DMS79 (cell line): Measurements from ENCODE around the gene CA11.

ENCODE experiments used
- DNase-seq: peaks from one replicate; lab custom pipeline; 2025; lab: John Stamatoyannopoulos, UW

CA11 gene

DNA sequence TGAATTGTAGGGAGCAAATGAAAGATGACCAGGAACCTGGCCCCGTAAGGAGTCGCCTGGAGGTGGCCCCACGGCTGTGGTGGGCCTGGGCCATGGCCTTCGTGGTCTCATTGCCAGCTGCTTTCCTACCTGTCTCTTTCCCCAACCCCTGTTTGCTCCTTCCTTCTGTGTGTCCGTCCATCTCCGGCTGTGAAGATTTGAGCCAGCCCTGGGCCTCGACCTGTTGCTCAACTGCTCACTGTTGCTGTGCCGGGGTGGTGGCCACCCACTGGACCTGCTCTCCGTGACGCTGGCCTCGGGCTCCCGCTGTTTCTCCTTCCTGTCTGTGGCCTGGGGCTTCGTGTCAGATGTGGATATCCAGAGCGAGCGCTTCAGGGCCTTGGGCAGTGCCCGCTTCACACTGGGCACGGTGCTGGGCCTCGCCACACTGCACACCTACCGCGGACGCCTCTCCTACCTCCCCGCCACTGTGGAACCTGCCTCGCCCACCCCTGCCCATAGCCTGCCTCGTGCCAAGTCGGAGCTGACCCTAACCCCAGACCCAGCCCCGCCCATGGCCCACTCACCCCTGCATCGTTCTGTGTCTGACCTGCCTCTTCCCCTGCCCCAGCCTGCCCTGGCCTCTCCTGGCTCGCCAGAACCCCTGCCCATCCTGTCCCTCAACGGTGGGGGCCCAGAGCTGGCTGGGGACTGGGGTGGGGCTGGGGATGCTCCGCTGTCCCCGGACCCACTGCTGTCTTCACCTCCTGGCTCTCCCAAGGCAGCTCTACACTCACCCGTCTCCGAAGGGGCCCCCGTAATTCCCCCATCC lies 17.3 kb downstream of the CA11 start:
- no peak for DNase-seq

DNA sequence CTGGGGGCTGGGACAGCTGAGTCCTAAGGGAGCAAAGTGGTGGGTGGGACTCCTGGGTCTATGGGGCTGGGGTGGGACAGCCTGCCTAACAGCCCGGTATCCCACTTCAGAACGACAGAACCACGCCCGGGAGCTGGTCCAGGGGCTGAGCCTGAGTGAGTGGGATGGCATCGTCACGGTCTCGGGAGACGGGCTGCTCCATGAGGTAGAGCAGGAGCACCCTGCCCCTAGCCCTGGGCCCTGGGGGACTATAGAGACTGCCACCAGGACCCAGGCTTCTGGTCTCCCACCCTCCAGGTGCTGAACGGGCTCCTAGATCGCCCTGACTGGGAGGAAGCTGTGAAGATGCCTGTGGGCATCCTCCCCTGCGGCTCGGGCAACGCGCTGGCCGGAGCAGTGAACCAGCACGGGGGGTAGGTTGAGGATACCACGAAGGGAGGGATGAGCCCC lies 18.1 kb downstream of the CA11 start:
- DNase-seq: no peak

DNA sequence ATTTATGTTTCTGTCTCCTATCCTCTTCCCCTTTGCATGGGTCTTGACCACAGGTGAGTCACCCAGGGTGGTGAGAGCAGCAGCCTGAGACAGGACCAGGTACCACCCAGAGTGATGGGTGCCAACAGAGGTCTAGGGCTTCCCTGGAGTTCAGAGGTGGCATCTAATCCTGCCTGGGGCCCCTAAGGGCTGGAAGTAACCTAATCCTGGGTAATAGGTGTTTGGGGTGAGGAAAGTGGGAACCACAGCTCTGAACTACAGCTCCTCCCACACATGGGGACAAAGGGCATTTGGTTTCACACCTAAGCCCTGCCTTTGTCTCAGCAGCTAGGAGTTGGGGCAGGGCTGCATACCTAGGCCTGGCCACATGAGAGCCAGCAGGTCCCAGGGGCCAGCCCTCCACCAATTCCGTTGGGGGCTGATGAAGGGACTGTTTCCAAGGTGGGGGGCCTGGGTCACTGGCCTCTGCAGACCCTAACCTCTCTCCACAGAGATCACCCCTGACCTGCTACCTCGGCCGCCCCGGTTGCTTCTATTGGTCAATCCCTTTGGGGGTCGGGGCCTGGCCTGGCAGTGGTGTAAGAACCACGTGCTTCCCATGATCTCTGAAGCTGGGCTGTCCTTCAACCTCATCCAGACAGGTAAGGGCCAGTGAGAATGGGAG lies 18.7 kb downstream of the CA11 start:
- no peak for DNase-seq

DNA sequence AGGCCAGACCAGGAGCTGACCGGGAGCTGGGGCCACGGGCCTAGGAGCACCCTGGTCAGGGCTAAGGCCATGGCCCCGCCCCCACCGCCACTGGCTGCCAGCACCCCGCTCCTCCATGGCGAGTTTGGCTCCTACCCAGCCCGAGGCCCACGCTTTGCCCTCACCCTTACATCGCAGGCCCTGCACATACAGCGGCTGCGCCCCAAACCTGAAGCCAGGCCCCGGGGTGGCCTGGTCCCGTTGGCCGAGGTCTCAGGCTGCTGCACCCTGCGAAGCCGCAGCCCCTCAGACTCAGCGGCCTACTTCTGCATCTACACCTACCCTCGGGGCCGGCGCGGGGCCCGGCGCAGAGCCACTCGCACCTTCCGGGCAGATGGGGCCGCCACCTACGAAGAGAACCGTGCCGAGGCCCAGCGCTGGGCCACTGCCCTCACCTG lies 20.1 kb downstream of the CA11 start:
- no peak for DNase-seq

DNA sequence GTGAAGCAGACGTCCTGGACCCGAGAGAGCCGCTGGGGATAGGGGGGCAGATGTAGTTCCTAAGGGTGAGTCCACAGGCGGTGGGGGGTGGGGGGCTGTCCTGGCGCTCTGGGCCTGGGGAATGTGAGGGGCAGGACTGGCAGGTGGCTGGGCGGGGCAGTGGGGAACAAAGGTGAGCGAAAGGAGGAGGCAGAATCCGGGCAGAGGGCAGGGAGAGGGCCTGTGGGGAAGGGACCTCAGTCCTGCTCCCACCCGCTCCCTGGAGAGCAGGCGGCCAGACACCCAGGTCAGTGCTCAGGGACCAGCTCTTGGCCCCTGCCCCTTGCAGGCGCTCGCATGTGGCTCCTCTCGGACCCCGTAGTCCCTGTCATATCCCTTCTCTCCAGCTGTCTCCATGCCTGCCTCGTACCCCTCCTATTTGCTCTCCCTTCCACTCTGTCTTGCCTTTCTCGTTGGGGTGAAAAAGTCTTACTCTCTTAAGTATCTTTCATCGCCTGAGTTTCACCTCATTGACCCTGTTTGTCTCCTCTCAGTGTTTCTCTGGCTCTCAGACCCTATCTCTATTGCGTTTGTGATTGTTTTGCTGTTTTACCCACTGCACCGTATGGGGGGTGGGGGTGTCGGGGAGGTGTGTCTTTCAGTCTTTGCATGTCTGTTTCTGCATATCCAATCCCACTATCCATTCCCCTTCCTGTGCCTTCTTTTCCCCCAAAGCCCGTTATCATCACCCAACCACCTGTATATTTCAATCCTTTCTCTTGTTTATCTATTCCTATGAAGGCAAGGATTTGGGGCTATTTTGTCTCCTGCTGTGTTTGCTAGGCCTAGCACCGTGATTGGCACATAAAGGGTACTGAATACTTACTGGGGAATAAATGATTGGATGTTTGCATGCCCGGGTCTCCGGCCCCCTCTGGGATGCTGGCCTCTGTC lies 20.9 kb downstream of the CA11 start:
- DNase-seq: no peak

DNA sequence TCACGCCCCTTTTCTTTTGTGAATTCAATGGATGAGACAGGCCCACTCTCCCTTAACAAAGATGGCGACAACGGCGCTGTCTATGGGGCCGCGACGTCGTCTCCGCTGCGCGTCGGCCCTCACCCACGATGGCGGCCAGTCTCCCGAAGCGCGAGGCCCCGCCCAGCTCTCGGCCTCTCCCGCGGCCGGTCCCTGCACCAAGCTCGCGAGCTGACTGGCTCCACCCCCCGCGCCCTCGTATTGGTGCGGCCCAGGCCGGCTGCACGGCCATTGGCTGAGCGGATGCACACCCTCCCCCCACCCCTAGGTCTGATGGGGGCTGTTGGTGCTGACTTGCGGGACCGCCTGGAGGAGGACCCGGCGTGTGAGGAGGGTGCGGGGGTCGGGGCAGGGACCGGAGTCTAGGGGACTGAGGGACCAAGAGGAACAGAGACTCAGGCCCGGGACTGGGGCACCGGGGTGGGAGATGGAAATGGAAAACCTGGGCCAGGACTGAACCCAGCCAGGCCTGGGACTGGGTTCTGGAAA lies 21.9 kb downstream of the CA11 start:
- DNase-seq: peak; percentile 95

DNA sequence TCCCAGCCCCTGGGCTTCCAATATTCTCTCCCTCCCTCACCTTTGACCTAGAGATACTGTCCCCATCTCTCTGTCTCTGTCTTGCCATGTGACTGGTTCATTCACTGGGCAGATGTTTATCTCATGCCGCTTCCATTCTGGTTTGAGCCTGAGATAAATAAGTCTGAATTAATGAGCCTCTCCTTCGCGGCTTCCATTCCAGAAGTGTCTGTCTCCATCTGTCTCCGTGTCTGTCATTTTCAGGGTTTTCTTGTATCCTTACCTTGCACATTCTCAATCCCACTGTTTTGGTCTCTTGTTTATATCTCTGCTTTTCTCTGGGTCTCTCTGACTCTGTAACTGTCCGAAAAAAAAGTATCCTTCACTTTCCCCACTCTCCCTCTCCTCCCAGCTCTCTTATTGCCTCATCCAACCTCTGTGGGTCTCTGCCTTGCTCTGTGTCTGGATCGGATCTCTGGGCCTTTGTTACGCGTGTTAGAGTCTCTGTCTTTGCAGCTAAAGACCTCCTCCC lies 22.4 kb downstream of the CA11 start:
- no peak for DNase-seq

DNA sequence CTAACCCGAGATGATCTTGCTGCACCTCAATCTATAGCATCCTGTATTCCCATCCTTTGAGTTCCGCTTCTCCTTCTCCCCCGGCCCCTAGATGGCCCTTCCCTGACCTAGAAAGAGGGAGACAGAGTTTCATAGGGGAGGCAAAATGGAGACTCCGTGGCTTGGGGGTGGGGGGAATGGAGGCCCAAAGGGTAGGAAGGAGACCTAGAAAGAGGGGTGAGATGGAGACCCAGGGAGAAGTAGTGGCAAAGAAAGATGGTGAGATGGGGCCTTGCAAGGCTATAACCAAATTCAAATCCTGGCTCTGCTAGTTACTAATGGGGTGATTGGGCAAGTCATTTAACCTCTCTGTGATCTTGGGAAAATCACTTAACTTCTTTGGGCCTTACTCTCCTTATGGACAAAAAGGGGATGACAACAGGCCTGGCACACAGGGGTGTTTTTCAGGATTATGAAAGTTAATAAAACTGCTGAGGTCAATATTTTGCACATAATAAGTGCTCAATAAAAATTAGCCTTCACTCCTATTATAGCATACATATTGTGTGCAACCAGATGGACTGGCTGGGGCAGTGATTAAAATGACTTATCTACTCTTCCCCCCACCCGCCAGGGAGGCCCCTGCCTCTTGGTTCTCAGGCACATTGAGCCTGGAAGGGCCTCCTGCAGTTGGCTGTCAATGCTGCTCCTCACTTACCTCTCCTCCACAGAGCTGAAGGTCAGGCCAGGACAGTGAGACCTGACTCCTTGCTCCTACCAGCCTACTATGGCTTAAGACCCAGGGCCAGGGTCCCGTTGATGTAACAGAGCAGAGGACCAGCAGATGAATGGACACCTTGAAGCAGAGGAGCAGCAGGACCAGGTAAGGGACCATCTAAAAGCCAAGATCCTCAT lies 26.0 kb downstream of the CA11 start:
- no peak for DNase-seq

DNA sequence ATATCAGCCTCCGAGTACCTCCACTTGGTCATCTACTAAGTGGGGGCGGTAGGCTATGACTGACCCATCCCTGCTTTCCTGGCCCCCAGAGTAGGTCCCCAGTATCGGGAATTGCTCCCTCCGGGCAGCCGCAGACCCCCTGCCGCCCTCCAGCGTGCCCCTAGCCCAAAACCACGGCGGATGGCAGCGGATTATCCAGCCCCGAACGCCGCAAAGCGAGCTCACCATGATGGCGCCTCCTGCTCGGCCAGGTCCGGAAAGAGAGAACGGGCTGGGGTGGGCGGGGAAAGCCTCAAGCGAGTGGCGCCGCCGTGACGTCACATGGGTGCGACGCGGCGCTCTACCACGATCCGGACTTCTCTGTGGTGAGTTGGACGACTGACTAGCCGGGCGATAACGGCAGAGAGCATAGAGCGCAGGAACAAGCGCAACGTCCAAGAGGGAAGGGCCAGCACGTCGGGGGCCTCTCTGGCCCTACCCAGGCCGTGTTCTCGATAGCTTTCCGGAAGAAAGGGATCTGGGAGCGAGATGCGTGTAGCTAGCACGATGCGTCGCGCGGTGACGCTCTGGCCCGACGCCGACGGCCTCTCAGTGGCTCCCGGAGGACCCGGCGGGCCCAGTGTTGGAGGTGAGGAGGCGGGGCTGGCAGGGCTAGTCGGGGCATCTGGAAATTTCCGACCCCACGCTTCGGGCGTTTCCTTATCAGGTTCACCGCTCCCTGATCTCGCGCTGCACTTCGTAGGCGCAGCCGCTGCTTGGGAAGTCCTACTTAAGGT lies 26.9 kb downstream of the CA11 start, which contains the start of the genes RPL18 and SPHK2:
Gene RPL18, minus strand, starts transcription at position 263 of the 776 bp plus-strand sequence. Its CDS starts 35 bp downstream, at position 228.
Gene SPHK2, plus strand, starts transcription at position 591 of the 776 bp plus-strand sequence. CDS start 1,009 bp downstream, outside the sequence.
- DNase-seq: peak; percentile 97

DNA sequence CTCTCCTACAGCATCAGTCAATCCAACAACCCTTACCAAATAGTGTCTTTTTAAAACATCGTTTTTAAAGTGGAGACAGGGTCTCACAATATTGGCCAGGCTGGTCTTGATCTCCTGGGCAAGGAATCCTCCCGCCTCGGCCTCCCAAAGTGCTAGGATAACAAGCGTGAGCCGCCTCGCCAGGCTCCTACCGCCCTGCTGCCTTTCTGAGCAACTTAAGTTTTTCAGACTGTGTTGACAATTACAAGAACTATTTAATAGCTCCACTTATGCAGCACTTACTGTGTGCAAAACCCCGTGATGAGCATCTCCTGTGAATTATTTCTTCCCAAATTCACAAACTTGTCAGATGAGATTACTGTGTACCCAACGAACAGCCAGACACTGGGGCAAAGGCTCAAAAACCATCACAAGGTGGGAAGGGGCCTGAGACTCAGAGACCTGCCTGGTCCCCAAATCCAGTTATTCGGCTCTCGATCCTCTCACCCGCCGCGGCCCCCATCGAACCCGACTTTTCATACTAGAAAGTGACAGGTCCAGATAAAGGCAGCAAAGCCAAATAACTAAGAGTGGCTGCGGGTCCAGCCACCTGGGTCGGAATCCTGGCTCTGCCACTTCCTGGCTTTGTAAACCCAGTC lies 27.6 kb downstream of the CA11 start:
- no peak for DNase-seq

DNA sequence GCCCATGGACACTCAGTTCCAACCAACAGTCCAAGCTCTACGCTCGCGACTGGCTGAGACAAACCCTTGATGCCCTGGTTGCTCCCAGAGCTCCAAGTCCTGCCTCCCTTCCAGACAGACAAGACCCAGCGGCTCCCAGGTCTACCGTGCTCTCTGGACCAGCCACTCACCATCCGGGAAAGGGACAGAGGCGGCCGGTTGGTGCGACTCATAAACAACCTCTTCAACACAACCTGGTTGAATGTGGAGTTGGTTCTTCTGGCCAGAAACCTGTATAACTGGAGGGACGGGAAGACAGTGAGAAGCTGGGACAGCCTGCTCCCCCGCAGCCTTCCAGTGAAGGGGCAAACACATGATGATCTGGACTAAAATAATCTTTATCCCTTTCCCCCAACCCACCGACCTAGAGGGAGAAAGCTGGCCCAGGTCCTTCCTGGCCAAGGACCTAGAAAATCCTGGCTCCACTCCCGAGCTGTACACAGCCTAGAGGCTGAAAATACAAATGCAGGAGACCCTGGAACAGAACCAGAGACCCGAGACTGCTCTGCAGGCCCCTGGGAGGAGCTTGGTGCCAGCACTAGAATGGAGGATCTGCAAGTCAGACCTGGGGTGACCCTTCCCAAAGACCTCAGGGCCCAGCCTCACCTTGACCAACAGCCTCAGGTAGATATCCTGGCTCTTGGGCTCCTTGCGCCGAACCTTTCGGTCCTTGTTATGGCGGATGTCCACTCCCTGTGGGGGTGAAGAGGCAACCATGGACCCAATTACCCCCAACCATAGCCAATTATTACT lies 28.6 kb downstream of the CA11 start:
- DNase-seq: no peak

DNA sequence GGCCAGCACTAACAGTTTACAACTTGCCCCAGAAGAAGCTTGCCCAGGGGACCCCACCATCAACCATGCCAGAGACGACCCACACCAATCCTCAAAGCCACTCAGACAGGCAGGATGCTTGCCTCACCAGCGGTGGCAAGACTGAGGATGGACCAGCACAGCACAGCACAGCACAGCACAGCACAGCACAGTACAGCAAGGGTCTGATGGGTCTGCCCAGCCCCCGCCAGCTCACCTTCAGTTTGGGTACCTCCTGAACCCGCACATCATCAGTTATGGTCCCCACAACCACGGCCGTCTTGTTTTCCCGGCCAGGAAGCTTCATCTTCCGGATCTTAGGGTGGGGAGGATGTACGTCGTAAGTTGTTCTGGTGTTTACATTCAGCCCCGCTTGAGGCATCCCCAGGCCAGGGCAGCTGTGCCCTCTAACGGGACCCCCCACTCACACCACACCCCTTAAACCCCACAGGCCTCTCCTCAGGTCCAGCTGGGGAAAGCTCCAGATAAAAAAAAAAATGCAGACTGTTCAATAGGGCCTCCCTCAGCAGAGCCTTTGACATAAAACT lies 29.4 kb downstream of the CA11 start:
- no peak for DNase-seq

DNA sequence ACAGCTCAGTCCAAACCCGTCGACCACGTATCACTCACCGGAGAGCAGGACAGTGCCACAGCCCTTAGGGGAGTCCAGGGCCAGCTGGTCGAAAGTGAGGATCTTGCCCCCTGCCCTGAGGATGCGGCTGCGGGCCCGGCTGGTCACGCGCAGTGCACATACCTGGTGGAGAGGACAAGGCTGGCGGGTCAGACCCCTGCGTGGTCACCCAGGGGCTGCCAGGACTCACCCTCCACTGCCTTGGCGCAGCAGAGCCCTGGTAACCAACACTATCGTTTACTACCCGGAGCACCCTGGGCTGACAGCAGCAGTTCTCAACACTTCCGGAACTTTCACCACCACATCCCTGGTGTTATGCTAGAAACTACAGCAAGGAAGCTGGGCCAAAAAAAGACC lies 29.9 kb downstream of the CA11 start:
- no peak for DNase-seq

DNA sequence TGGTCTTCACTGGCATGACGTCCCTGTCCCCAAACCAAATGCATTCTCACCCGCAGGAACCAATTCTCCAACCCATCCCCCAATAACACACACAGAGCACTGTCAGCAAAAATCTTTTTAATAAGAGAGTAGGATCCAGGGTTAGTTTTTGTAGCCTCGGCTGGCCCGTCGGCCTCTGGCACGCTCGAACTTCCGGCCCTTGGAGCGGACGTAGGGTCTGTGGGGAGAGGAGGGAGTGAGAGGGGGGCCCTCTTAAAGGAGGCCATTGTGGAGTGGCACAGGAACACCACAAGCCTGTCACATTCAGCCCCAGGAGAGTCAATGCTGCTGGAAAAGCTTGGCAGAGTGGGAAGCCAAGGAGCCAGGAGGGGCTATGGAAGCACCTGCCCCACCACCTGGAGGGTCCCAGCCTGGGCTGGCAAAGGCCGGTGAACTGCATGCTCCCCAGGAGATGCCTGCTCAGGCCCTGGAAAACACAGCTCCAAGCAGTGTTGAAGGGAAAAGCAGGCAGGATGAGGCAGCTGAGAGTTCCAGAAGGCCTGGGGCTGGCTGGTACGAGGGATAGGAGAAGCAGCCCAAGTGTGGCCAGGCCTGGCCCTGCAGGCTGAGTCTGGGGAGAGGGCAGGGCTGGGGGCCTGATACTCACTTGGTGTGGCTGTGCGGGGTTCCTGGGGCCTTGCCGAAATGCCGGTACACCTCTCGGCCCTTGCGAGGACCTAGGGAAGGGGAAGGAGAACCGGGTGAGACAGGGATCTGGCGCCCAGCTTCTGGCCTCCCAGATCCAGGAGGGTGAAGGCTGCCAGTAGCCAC lies 30.6 kb downstream of the CA11 start:
- DNase-seq: no peak

DNA sequence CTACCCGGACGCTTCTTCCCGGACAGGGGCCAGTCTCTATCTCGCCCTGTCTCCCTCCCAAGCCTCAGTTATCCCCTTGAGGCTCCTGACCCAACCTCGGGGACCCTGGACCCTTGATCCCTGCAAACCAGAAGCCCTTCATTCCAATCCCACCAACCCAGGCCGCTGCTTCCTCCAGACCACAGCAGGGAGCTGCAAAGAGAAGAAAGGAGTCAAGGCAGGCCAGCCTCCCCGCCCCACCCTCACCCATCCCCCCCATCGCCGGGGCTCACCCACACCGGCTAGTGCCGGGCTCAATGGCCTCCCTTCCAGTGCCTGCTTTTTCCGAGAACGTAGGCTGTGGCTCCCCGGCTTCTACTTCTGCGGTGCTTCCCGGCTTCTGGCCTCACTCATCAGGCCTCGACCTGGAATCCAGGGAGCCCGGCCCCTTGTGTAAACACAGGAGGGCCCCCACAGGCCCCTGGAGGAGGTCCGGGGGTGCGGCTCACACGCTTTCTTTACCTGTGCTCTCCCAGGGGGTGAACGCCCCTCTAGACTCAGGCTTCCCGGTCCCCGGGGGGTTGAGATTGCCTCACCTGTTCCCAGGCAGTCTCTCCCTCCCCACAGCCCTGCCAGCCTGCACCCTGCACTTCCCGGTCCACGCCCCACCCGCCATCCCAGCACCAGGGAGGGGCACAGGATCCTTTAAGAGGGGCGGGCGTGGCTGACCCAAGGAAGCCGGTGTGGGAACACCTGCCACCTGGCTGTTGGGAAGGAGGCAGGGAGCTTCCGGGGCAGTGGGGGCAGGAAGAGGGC lies 31.4 kb downstream of the CA11 start, which contains the start of gene FAM83E:
Gene FAM83E, minus strand, starts transcription at position 641 of the 795 bp plus-strand sequence. CDS start 1,704 bp downstream, outside the sequence.
- DNase-seq: peak; percentile 19

DNA sequence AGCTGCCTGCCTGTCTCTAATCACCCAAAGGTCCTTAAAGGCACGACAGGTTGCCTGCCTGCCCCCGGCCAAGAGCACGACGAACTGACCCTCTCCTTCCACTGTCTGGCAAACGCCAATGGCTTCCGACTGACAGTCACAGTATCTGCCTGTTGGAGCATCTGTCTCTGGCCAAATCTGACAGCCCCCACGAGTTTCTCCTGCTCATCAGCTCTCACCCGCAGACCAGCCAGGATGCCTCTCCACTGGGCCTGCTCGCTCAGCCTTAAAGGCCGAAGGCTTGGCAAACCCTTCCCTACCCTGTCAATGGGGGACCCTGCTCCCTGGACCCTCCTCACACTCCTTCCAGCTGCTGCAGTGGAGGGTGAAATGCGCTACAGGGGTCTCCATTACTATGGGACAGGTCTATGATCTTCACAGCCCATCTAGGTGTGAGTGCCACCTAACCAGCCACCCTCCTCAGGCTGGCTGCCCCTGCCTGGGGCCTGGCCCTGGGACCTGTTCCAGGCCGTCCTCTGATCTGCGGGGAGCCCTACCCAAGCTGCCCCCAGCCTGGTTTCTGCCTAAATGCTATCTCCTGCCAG lies 32.0 kb downstream of the CA11 start:
- DNase-seq: no peak
